ENCODE results near the gene AMPH. TPM values are rescaled to one million over a fixed set of nuclear protein-coding genes. Genes with fewer than 3 reads are reported as not detected.
"Not testable (repeated sequence)": the region's sequence is repeated elsewhere in the genome, so short reads cannot be mapped to it uniquely, and the experiment has no call there.

The AMPH gene
- total and polyA plus RNA-seq, 4 experiments from 2014 or later = 0.09 to 0.26 (median 0.14) TPM; not detected in 1

DNA sequence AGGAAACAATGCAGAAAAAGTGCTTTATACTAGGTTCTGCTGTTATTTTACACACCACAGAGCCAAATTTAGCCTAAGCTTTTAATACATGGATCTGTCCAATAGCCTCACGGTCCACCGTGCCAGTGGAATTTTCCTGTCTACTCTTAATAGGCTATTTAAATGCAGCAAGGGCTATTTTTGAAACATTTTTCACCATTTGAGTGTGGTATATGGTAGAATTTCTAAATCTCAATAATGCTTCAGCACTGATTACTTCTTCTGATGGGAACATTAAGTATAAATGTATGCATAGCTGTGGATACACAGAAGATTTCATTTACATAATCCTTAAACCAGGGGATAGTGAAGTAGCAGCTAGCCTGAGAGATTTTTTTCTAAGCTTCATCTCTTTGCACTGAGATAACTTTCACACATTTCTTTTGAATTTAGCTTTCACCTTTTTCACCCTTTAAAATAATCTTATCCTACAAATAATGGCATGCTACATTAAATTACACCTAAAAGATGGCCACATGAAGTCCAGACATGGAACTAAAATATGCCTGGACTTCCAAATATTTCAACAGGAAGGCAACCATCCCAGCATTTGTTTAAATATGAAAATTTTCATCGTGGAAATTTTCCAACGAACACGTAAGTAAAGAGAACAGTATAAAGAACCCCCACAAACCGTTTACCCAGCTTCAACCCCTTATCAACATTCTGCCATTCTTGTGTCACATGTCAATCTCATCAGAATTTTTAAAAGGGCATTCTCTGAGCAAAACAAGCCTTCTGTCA is 45.4 kb downstream of the AMPH start:
- no peaks in the 10 kb centered on the region for H3K9me3 ChIP-seq (ENCODE audit: control insufficient read depth in 1 of 2, low read length in 2 of 2)
- Mint-ChIP-seq H3K9me3 (no peaks in the 10 kb centered on the region), H3K27me3 (peaks cover 0 to 1% of the 10 kb centered on the region in 2 donors), H3K27ac (no peak overlapping the region), H3K4me1 (no peaks in the 10 kb centered on the region), H3K36me3 (no peaks in the 10 kb centered on the region), H3K4me3 (no peak overlapping the region)
- DNase-seq = no peak
- intact Hi-C loops (cut with micrococcal nuclease) = no loop called here
- POLR2A ChIA-PET (ENCODE audit: partially characterized antibody) = no interaction called here
- no peaks in the 10 kb centered on the region for H3K27me3 ChIP-seq (ENCODE audit: insufficient read depth, low read length)
- CTCF ChIA-PET (ENCODE audit: partially characterized antibody) = no interaction called here
- no peak overlapping the region for H3K27ac ChIP-seq (ENCODE audit: low read depth, low read length)
- H3K36me3 ChIP-seq (ENCODE audit: insufficient read depth, low read length) = no peaks in the 10 kb centered on the region
- H3K4me3 ChIP-seq (ENCODE audit: low read length in 2 of 2) = no peak overlapping the region
- no peaks in the 10 kb centered on the region for H3K4me1 ChIP-seq (ENCODE audit: insufficient read depth, low read length)

DNA sequence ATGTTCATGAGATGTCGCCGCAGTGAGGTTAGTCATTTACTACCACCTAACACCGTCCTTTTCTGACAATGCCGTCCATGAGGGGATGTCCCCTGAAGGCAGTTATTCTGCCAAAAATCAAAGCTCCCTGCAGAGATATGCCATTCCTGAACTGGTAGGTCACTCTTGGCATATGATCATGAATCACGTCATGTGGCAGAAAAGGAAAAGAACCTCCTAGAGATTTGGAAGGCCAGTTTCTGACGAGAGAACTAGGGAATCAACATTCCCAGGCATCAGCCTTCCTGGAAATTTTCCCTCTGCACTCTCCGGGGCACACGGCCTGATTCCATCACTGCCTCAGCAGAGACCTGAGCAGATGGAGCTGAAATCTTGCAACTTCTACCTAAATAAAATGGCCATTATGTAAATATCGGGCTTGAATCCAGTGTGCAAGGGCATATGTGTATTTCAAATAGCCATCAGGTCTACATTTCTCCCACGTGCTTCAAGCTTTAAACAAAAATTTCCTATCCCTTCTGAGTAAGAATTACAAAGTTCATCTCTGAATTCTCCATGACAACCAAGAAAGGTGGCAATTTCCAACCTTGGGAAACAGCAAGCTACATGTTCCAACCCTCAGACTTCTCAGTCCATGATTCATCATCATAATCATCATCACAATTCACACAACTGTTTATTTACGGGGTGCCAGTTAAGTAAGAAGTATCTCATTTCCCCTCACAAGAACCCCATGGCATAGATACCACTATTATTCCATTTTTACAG is 46.5 kb downstream of the AMPH start:
- Mint-ChIP-seq H3K36me3 (no peaks in the 10 kb centered on the region), H3K27ac (no peak overlapping the region), H3K27me3 (peaks cover 0 to 1% of the 10 kb centered on the region in 2 donors), H3K4me3 (no peak overlapping the region), H3K4me1 (no peaks in the 10 kb centered on the region), H3K9me3 (no peaks in the 10 kb centered on the region)
- intact Hi-C loops (cut with micrococcal nuclease) = no loop called here
- no peaks in the 10 kb centered on the region for H3K4me1 ChIP-seq (ENCODE audit: insufficient read depth, low read length)
- CTCF ChIA-PET (ENCODE audit: partially characterized antibody) = no interaction called here
- H3K27me3 ChIP-seq (ENCODE audit: insufficient read depth, low read length) = no peaks in the 10 kb centered on the region
- no peak for DNase-seq
- no peak overlapping the region for H3K27ac ChIP-seq (ENCODE audit: low read depth, low read length)
- POLR2A ChIA-PET (ENCODE audit: partially characterized antibody) = no interaction called here
- H3K36me3 ChIP-seq (ENCODE audit: insufficient read depth, low read length) = no peaks in the 10 kb centered on the region
- H3K4me3 ChIP-seq (ENCODE audit: low read length in 2 of 2) = no peak overlapping the region
- no peaks in the 10 kb centered on the region for H3K9me3 ChIP-seq (ENCODE audit: control insufficient read depth in 1 of 2, low read length in 2 of 2)

DNA sequence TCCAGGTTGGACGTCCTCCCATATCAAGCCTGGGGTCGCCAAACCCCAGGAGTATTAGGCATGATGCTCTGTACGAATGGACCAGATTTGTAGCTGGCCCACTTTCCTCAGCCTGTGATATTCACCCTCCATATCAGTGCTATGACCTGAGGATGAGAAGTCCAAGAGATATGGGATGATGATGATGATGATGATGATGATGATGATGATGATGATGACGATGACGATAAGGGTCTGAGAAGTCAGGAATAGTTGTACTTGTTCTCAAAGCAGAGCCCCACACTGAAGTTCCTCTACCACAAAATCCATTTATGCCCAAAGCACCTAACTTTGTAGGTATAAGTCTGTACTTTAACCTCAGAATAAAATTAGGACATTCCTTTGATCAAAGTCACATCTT is 50.7 kb downstream of the AMPH start:
- Mint-ChIP-seq H3K4me1 (no peaks in the 10 kb centered on the region), H3K9me3 (peaks cover 0 to 9% (median 5%) of the 10 kb centered on the region in 8 donors), H3K4me3 (no peak overlapping the region), H3K36me3 (no peaks in the 10 kb centered on the region), H3K27me3 (peaks cover 0 to 9% of the 10 kb centered on the region in 2 donors), H3K27ac (no peak overlapping the region)
- intact Hi-C loops (cut with micrococcal nuclease) = no loop called here
- Histone ChIP-seq H3K27ac (ENCODE audit: low read depth, low read length) (no peak overlapping the region), H3K4me3 (ENCODE audit: low read length in 2 of 2) (no peak overlapping the region), H3K36me3 (ENCODE audit: insufficient read depth, low read length) (no peaks in the 10 kb centered on the region), H3K4me1 (ENCODE audit: insufficient read depth, low read length) (no peaks in the 10 kb centered on the region), H3K9me3 (ENCODE audit: control insufficient read depth in 1 of 2, low read length in 2 of 2) (no peaks in the 10 kb centered on the region), H3K27me3 (ENCODE audit: insufficient read depth, low read length) (no peaks in the 10 kb centered on the region)
- DNase-seq = no peak
- ChIA-PET CTCF (ENCODE audit: partially characterized antibody) (no interaction called here), POLR2A (ENCODE audit: partially characterized antibody) (no interaction called here)

DNA sequence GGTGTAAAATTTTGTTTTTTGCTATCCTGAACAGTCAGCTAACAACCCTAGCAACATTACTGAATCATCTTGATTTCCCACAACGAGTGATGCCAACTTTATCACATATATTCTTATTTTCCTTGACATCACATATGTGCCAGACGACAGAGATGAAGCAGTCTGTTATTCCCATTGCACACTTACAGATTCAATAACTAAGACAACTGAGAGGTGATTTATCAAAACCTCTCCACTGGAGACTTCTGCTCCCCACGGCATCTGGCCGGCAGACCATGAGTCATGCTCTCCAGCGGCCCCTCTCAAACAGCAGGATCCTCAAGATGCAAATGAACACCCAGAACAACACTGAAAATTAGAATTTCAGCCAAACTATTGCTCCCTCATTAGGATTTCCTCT is 57.1 kb downstream of the AMPH start:
- H3K4me1 ChIP-seq (ENCODE audit: insufficient read depth, low read length) = no peaks in the 10 kb centered on the region
- intact Hi-C loops (cut with micrococcal nuclease) = no loop called here
- peaks cover 1 to 3% of the 10 kb centered on the region in 2 donors for H3K27me3 Mint-ChIP-seq
- no peak overlapping the region for H3K27ac ChIP-seq (ENCODE audit: low read depth, low read length)
- CTCF ChIA-PET (ENCODE audit: partially characterized antibody) = interaction anchor here (0.7 kb wide), 1 partner anchor 132 kb away, joined by 6 read pairs; no protein-coding TSS in a partner anchor
- no peak overlapping the region for H3K27ac Mint-ChIP-seq
- no peak for DNase-seq
- H3K9me3 ChIP-seq (ENCODE audit: control insufficient read depth in 1 of 2, low read length in 2 of 2) = no peaks in the 10 kb centered on the region
- no peak overlapping the region for H3K4me3 Mint-ChIP-seq
- no peak overlapping the region for H3K4me3 ChIP-seq (ENCODE audit: low read length in 2 of 2)
- POLR2A ChIA-PET (ENCODE audit: partially characterized antibody) = no interaction called here
- no peaks in the 10 kb centered on the region for H3K36me3 Mint-ChIP-seq
- no peaks in the 10 kb centered on the region for H3K4me1 Mint-ChIP-seq
- no peaks in the 10 kb centered on the region for H3K27me3 ChIP-seq (ENCODE audit: insufficient read depth, low read length)
- H3K36me3 ChIP-seq (ENCODE audit: insufficient read depth, low read length) = no peaks in the 10 kb centered on the region
- peaks cover 0 to 10% (median 5%) of the 10 kb centered on the region in 8 donors for H3K9me3 Mint-ChIP-seq

DNA sequence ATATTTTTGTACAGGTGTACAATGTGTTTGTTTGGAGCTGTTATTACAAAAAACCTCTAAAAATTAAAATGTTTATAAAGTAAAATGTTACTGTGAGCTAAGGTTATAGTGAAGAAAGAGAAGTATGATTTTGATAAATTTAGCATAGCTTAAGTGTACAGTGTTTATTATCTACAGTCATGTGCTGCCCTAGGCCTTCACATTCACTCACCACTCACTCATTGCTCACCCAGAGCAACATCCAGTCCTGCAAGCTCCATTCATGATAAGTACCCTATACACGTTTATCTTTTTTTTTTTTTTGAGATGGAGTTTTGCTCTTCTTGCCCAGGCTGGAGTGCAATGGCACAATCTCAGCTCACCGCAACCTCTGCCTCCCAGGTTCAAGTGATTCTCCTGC is 59.6 kb downstream of the AMPH start:
- H3K27ac Mint-ChIP-seq; CTCF ChIA-PET (ENCODE audit: partially characterized antibody); intact Hi-C loops (cut with micrococcal nuclease); H3K36me3 Mint-ChIP-seq; H3K9me3 ChIP-seq (ENCODE audit: control insufficient read depth in 1 of 2, low read length in 2 of 2); H3K4me3 Mint-ChIP-seq; H3K9me3 Mint-ChIP-seq; H3K27me3 ChIP-seq (ENCODE audit: insufficient read depth, low read length); H3K4me1 ChIP-seq (ENCODE audit: insufficient read depth, low read length); H3K4me1 Mint-ChIP-seq; H3K27ac ChIP-seq (ENCODE audit: low read depth, low read length); DNase-seq; H3K27me3 Mint-ChIP-seq; H3K4me3 ChIP-seq (ENCODE audit: low read length in 2 of 2); POLR2A ChIA-PET (ENCODE audit: partially characterized antibody); H3K36me3 ChIP-seq (ENCODE audit: insufficient read depth, low read length): not testable (repeated sequence)

DNA sequence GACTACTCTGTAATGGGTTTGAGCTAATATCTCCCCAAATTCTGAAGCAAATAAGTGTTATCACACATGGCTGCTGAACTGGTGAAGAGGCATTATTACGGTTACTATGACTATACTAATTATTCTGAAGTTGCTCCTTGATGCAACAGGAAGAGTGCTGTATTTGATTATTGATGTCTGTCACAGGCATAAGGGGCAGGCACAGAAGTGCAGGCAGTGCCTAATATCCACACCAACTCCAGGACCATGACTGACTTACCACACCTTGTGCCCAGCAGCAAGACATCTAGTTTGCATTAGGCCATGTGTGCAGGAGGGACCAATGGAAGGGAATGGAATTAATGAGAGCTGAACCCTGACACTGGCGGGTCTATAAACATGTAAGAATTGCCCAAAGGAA is 62.7 kb downstream of the AMPH start:
- no peaks in the 10 kb centered on the region for H3K36me3 Mint-ChIP-seq
- intact Hi-C loops (cut with micrococcal nuclease) = no loop called here
- Histone ChIP-seq H3K36me3 (ENCODE audit: insufficient read depth, low read length) (no peaks in the 10 kb centered on the region), H3K4me1 (ENCODE audit: insufficient read depth, low read length) (no peaks in the 10 kb centered on the region), H3K27me3 (ENCODE audit: insufficient read depth, low read length) (no peaks in the 10 kb centered on the region), H3K4me3 (ENCODE audit: low read length in 2 of 2) (no peak overlapping the region), H3K9me3 (ENCODE audit: control insufficient read depth in 1 of 2, low read length in 2 of 2) (no peaks in the 10 kb centered on the region), H3K27ac (ENCODE audit: low read depth, low read length) (no peak overlapping the region)
- H3K9me3 Mint-ChIP-seq = peaks cover 0 to 4% (median 0%) of the 10 kb centered on the region in 8 donors
- POLR2A ChIA-PET (ENCODE audit: partially characterized antibody) = no interaction called here
- no peak overlapping the region for H3K4me3 Mint-ChIP-seq
- H3K4me1 Mint-ChIP-seq = no peaks in the 10 kb centered on the region
- H3K27me3 Mint-ChIP-seq = peaks cover 0 to 1% of the 10 kb centered on the region in 2 donors
- no peak for DNase-seq
- CTCF ChIA-PET (ENCODE audit: partially characterized antibody) = no interaction called here
- no peak overlapping the region for H3K27ac Mint-ChIP-seq

DNA sequence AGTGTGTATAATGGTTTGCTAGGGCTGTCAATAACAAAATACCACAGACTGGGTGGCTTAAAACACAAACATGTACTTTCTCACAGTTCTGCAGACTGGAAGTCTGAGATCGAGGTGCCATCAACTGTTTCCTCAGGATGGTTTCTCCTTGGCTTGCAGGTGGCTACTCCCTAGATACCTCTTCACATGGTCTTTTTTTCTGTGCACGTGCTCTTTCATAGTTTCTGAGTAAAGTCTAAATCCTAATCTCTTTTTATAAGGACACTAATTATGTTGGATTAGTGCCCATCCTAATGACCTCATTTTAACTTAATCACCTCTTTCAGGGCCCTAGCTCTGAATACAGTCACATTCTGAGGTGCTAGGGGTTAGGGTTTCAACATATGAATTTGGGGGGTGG is 65.9 kb downstream of the AMPH start:
- no peak for DNase-seq
- Histone ChIP-seq H3K27ac (ENCODE audit: low read depth, low read length) (no peak overlapping the region), H3K4me3 (ENCODE audit: low read length in 2 of 2) (no peak overlapping the region), H3K27me3 (ENCODE audit: insufficient read depth, low read length) (no peaks in the 10 kb centered on the region), H3K36me3 (ENCODE audit: insufficient read depth, low read length) (no peaks in the 10 kb centered on the region), H3K4me1 (ENCODE audit: insufficient read depth, low read length) (no peaks in the 10 kb centered on the region), H3K9me3 (ENCODE audit: control insufficient read depth in 1 of 2, low read length in 2 of 2) (no peaks in the 10 kb centered on the region)
- H3K36me3 Mint-ChIP-seq = no peaks in the 10 kb centered on the region
- peaks cover 0 to 4% (median 0%) of the 10 kb centered on the region in 8 donors for H3K9me3 Mint-ChIP-seq
- ChIA-PET POLR2A (ENCODE audit: partially characterized antibody) (no interaction called here), CTCF (ENCODE audit: partially characterized antibody) (no interaction called here)
- no peak overlapping the region for H3K4me3 Mint-ChIP-seq
- H3K27me3 Mint-ChIP-seq = peaks cover 0 to 7% of the 10 kb centered on the region in 2 donors
- H3K4me1 Mint-ChIP-seq = no peaks in the 10 kb centered on the region
- H3K27ac Mint-ChIP-seq = no peak overlapping the region
- intact Hi-C loops (cut with micrococcal nuclease) = no loop called here
